Lower leg skin (tissue), 3 donors: ENCODE data around the gene B3GALT6.

Experiments
- CTCF ChIP-seq, 3 donors: fragments of 450-650 bp; IDR thresholded peaks; one replicate each; pipeline ENCODE4 v1.5.1; 2016; ENCODE audit warnings: antibody characterized with exemption in 3 of 3, mild to moderate bottlenecking in 3 of 3, moderate library complexity in 2 of 3
- POLR2A ChIP-seq, 2 donors: fragments of 450-650 bp; IDR thresholded peaks; one replicate each; pipeline ENCODE4 v1.6.1; 2016 to 2017; ENCODE audit warnings: antibody characterized with exemption in 2 of 2, mild to moderate bottlenecking in 1 of 2, moderate library complexity in 1 of 2

GRCh38 chr1:1210726-1211540, 21.1 kb upstream of the B3GALT6 start:
- TF ChIP-seq CTCF (IDR thresholded peaks at IDR 0.05) (no peak), POLR2A (IDR thresholded peaks at IDR 0.05) (no peak)
